ENCODE measurements around the gene CARMIL1. TPM values are rescaled to one million over a fixed set of nuclear protein-coding genes. Genes with fewer than 3 reads are reported as not detected.

CARMIL1 gene
- total RNA-seq, 1 donor from 2014 or later: 3.4 TPM

- TF ChIP-seq CTCF (IDR thresholded peaks at IDR 0.05): no peak
- intact Hi-C loops (cut with micrococcal nuclease): loop anchor here (5.0 kb wide), 1 partner anchor 44 kb away; no protein-coding TSS in a partner anchor
- Mint-ChIP-seq H3K9me3 (no peaks in the 10 kb centered on the region), H3K36me3 (ENCODE audit: low read depth) (no peaks in the 10 kb centered on the region), H3K4me3 (no peak overlapping the region), H3K27me3 (no peaks in the 10 kb centered on the region), H3K27ac (no peak overlapping the region), H3K4me1 (no peaks in the 10 kb centered on the region)
- DNase-seq: no peak
- POLR2A ChIA-PET: no interaction called here
- CTCF ChIA-PET: interaction anchor here (1.2 to 7.0 kb wide), 6 partner anchors 9 to 335 kb away, joined by 5 to 61 read pairs (median 24); partner anchors contain the start of gene CARMIL1
- no peak for ATAC-seq (ENCODE audit: low read depth)
Observed at GRCh38 chr6:25558155-25558817, 279.1 kb downstream of the CARMIL1 start.

- H3K27ac Mint-ChIP-seq: no peak overlapping the region
- DNase-seq (no peak), ATAC-seq (ENCODE audit: low read depth) (no peak)
- no peaks in the 10 kb centered on the region for H3K4me1 Mint-ChIP-seq
- H3K9me3 Mint-ChIP-seq: no peaks in the 10 kb centered on the region
- POLR2A ChIA-PET: no interaction called here
- TF ChIP-seq CTCF (IDR thresholded peaks at IDR 0.05): no peak
- intact Hi-C loops (cut with micrococcal nuclease): no loop called here
- H3K27me3 Mint-ChIP-seq: no peaks in the 10 kb centered on the region
- H3K36me3 Mint-ChIP-seq (ENCODE audit: low read depth): no peaks in the 10 kb centered on the region
- H3K4me3 Mint-ChIP-seq: no peak overlapping the region
- CTCF ChIA-PET: no interaction called here
Observed at GRCh38 chr6:25560865-25561264, 281.7 kb downstream of the CARMIL1 start.

GRCh38 chr6:25564943-25565342 lies 285.8 kb downstream of the CARMIL1 start:
- ATAC-seq (ENCODE audit: low read depth): no peak
- ChIA-PET CTCF (interaction anchor here (1.3 kb wide), 1 partner anchor 299 kb away, joined by 3 read pairs; no protein-coding TSS in a partner anchor), POLR2A (no interaction called here)
- DNase-seq: no peak
- no peak overlapping the region for H3K27ac Mint-ChIP-seq
- H3K9me3 Mint-ChIP-seq: no peaks in the 10 kb centered on the region
- no peaks in the 10 kb centered on the region for H3K36me3 Mint-ChIP-seq (ENCODE audit: low read depth)
- no peak overlapping the region for H3K4me3 Mint-ChIP-seq
- no peak for TF ChIP-seq CTCF (IDR thresholded peaks at IDR 0.05)
- H3K4me1 Mint-ChIP-seq: no peaks in the 10 kb centered on the region
- intact Hi-C loops (cut with micrococcal nuclease): no loop called here
- H3K27me3 Mint-ChIP-seq: no peaks in the 10 kb centered on the region

- POLR2A ChIA-PET: no interaction called here
- CTCF ChIA-PET: no interaction called here
- no peaks in the 10 kb centered on the region for H3K36me3 Mint-ChIP-seq (ENCODE audit: low read depth)
- TF ChIP-seq CTCF (IDR thresholded peaks at IDR 0.05): no peak
- no peaks in the 10 kb centered on the region for H3K27me3 Mint-ChIP-seq
- no peak overlapping the region for H3K27ac Mint-ChIP-seq
- no peak overlapping the region for H3K4me3 Mint-ChIP-seq
- H3K4me1 Mint-ChIP-seq: no peaks in the 10 kb centered on the region
- ATAC-seq (ENCODE audit: low read depth) (no peak), DNase-seq (no peak)
- intact Hi-C loops (cut with micrococcal nuclease): no loop called here
- no peaks in the 10 kb centered on the region for H3K9me3 Mint-ChIP-seq
Observed at GRCh38 chr6:25570578-25570977, 291.4 kb downstream of the CARMIL1 start.

- ChIA-PET POLR2A (no interaction called here), CTCF (interaction anchor here (0.7 kb wide), 1 partner anchor 11 kb away, joined by 3 read pairs; no protein-coding TSS in a partner anchor)
- Mint-ChIP-seq H3K36me3 (ENCODE audit: low read depth) (peaks cover 2% of the 10 kb centered on the region), H3K27ac (no peak overlapping the region), H3K9me3 (no peaks in the 10 kb centered on the region), H3K27me3 (no peaks in the 10 kb centered on the region), H3K4me3 (no peak overlapping the region), H3K4me1 (peaks cover 5% of the 10 kb centered on the region)
- DNase-seq (no peak), ATAC-seq (ENCODE audit: low read depth) (no peak)
- TF ChIP-seq CTCF (IDR thresholded peaks at IDR 0.05): no peak
- intact Hi-C loops (cut with micrococcal nuclease): no loop called here
Observed at GRCh38 chr6:25576919-25577318, 297.7 kb downstream of the CARMIL1 start.
